Fibroblast of mammary gland (primary cell): ENCODE data around the gene ZDHHC19.

Source experiments
- DNase-seq: peaks from one replicate; pipeline ENCODE4 v3.0.0-alpha.2; 2010; ENCODE audit warnings: low read depth
- H3K4me3 ChIP-seq: 2 replicates; pipeline ENCODE4 v1.5.1; 2011; ENCODE audit warnings: low read depth, mild to moderate bottlenecking, low read length, moderate library complexity; ENCODE audit not compliant: control insufficient read depth
- TF ChIP-seq, protein P1 (sequence below): conservative IDR thresholded peaks from 2 replicates; pipeline ENCODE4 v1.5.1; 2011; ENCODE audit warnings: low read depth, low read length, inconsistent platforms; ENCODE audit not compliant: control insufficient read depth, insufficient read depth

Gene ZDHHC19

DNA sequence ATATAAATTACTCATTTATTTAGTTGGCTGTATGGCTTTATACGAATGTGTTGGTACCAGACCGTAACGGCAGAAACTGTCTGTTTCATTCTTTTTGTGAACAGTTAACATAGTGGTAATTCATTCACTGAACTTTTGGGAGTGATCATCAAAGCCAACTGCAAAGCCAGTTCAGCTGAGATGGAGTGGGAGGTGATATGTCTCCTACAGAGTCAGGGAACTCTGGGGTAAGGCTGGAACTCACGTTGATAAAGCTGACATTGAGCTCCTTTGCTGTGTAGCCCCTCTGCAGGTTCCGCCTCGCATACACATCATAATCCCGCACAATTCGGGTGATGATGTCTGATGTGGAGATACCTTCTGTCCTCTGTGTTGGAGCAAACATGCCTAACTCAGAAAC is 30.5 kb upstream of the ZDHHC19 start:
- no peak for DNase-seq
- TF ChIP-seq, protein P1, sequence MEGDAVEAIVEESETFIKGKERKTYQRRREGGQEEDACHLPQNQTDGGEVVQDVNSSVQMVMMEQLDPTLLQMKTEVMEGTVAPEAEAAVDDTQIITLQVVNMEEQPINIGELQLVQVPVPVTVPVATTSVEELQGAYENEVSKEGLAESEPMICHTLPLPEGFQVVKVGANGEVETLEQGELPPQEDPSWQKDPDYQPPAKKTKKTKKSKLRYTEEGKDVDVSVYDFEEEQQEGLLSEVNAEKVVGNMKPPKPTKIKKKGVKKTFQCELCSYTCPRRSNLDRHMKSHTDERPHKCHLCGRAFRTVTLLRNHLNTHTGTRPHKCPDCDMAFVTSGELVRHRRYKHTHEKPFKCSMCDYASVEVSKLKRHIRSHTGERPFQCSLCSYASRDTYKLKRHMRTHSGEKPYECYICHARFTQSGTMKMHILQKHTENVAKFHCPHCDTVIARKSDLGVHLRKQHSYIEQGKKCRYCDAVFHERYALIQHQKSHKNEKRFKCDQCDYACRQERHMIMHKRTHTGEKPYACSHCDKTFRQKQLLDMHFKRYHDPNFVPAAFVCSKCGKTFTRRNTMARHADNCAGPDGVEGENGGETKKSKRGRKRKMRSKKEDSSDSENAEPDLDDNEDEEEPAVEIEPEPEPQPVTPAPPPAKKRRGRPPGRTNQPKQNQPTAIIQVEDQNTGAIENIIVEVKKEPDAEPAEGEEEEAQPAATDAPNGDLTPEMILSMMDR = no peak
- no peak overlapping the region for H3K4me3 ChIP-seq

DNA sequence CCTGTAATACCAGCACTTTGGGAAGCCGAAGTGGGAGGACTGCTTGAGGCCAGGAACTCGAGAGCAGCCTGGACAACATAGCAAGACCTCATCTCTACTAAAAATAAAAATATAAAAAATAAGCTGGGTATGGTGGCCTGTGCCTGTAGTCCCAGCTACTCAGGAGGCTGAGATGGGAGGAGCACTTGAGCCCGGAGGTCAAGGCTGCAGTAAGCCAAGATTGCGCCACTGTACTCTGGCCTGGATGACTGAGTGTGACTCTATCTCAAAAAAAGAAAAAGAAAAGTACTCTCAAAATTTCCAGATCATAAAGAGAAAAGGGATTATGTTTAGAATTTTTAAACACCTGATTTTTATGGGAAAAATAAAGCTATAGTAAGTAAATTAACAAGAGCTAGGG is 29.2 kb upstream of the ZDHHC19 start:
- TF ChIP-seq, protein P1 = no peak
- peak; percentile 7 for DNase-seq

DNA sequence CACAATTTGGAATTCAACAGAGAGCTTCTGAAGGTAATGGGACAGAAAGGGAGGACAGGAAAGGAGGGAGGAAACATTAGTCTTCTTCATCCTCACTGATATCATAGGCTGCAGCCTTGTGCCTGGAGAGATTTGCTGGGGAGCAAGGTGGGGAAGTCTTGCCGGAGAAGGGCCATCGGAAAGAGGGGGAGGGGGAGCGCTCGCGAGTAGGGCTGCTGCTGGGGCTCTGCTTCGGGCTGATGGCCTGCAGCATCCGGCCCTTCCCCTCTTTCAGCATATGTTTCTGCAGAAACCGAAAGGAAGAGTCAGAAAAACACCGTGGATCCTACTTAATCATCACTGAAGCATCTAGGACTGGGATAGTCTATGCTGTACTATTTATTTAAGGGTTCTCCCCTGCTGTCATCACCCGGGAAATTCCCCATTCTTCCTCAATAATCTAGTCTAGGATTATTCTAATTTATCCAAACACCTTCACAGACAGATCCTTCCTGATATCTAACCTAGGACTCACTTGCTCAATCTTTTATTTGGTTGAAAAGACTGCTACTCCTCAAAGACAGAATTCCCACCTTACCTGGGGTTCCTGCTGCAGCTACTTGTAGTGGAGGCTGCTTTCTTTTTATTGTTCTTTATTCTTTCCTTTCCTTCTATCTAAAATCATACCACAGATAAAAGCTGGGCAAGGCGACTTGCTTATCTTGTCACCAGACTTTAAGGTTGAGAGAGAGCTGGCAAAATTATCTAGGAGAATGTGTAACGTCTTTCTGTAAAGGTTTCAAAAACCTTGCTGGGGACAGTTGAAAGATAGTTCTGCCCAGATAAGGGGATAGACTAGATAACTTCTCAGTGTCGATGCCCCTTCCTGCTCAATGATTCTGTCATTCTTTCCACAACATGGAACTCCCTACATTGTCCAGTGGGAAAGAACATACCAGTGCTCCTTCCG is 27.7 kb upstream of the ZDHHC19 start:
- TF ChIP-seq, protein P1 = no peak
- H3K4me3 ChIP-seq = no peak overlapping the region
- peak; percentile 10 for DNase-seq

More for the DNA sequence above, 29.2 kb upstream of the ZDHHC19 start:
- H3K4me3 ChIP-seq = no peak overlapping the region

DNA sequence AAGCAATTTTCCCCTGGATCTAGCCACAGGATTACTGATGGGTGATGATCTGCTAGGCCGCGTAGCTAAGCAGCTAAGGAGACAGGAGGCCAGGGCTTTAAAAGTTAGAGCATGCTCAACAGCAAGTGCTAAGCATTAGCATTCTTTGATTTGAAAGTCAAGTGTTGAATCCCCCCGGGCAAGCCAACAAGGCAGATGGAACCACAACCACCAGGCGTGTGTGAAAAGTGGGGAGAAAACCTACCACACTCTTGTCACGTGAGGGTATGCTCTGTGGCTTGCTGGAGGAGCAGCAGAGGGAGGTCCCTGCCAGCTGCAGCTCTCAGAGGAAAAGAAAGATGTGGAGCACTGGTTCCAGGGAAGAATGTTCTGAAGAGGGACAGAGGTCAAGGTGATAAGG is 26.0 kb upstream of the ZDHHC19 start:
- no peak for DNase-seq
- H3K4me3 ChIP-seq = no peak overlapping the region
- TF ChIP-seq, protein P1 = no peak

DNA sequence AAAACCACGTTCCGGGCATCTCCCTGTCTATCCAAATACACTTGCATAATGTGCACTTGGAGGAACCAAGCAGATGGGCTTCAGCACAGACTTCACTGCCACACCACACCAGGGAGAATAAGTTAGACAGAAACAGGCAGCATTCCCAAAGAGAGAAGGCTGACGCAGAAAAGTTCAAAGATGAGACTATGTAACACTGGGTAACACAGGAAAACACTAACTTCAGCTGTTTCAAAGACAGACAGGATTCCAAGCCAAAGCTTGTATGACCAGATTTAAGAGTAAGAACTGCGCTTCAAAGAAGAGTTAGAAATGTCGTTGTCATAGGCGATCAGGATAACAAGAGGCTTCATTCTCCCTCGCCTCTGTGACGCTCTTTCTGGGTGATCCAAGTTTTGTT is 25.0 kb upstream of the ZDHHC19 start:
- peak; percentile 33 for DNase-seq
- H3K4me3 ChIP-seq = no peak overlapping the region
- TF ChIP-seq, protein P1 = no peak

DNA sequence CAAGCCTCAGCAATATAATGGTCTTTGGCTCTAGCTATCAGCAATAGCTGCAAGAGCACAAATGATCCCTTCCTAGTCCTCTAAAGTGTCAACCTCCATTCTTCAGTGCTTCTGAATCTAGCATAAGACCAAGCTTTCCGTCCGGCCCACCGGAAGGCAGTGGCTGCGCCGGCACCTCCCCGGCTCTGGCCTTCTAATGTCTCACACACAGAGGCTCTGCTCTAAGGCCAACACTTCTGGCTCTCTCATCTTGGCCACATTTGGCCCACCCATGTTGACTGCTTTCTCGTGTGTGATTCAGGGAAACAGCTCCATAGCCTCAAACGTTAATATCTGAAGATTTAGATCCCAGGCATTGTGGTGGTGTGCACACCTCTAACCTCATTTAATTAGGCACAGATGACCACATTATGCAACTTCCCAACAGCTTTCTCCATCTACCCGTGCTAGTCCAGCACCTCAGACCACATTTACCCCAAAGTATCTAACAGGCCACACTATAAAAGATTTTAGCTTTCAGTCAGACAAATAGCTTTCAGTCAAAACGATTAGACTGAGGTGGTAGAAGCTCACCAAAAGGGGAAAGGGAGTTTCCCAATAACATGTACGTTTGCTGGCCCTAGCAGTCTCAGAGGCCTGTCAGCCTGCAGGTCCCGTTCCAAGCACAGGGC is 24.4 kb upstream of the ZDHHC19 start:
- DNase-seq = peak; percentile 15
- H3K4me3 ChIP-seq = no peak overlapping the region
- TF ChIP-seq, protein P1 = no peak
